TTC549 (cell line): ENCODE measurements around the gene ADAMTSL1.

Experiments
- FAIRE-seq: peaks from 2 replicates; lab custom pipeline; 2012; peaks lifted over from hg19 to GRCh38; lab: Jason Lieb, UNC

Gene ADAMTSL1

DNA sequence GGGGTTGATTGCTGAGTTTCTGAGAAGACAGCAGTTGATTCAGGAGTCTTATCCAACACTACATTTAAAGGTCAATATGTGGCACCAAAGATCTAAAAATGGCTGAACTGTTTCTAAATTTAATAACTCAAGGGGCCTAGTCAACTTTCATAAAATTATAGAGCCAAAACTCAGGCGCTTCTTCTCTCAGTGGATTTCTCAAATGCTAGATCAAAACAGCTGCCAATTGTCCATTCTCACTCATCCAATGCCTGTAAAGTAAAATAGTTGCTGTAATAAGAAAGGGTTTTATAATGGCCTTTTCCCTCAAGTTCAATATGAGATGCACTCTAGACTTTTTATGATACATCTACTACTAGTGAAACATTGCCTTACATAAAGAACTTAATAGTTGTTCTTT, 26.5 kb downstream of the ADAMTSL1 start:
- no peak for FAIRE-seq

- no peak for FAIRE-seq
Observed at GRCh38 chr9:18501949-18502348, 28.0 kb downstream of the ADAMTSL1 start.

DNA sequence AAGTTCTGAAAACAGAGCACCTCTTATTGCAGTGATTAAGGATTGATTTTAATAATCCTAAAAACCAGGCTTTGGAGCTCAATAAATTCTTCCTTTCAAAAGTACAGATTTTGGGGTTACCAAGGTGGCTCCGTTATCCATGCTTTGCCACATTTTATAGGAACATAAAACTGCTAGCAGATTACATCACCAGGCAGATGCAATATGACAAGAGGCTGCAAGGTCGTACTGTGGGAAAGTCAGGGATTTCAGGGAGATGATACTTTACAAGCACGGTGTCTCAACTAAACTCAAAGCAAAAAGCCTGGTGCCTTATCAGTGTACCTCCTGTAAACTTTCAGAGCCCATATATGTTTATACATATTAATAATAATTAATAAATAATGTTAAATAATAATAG, 28.6 kb downstream of the ADAMTSL1 start:
- FAIRE-seq, result no peak

- FAIRE-seq, result no peak
Observed at GRCh38 chr9:18504707-18505106, 30.8 kb downstream of the ADAMTSL1 start.

DNA sequence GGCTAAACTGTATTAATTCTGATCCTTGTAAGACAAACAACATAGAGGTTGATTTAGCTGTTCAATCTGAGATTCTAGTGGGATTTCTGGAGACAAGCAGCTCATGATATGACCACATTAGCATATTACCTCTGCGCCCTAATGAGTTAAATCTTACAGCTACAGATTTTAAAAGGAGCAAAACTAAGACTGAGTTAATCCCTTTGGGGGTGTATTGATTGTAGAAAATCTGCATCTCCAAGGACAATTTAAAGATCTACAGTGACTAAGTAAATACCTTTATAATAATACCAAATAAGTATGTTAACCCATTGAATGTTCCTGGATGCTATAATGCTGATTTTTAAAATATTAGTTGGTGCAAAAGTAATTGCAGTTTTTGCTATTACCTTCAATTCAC, 33.2 kb downstream of the ADAMTSL1 start:
- no peak for FAIRE-seq

GRCh38 chr9:18516514-18516913, 42.6 kb downstream of the ADAMTSL1 start:
- FAIRE-seq, result no peak

GRCh38 chr9:18516965-18517364, 43.0 kb downstream of the ADAMTSL1 start:
- FAIRE-seq, result no peak

DNA sequence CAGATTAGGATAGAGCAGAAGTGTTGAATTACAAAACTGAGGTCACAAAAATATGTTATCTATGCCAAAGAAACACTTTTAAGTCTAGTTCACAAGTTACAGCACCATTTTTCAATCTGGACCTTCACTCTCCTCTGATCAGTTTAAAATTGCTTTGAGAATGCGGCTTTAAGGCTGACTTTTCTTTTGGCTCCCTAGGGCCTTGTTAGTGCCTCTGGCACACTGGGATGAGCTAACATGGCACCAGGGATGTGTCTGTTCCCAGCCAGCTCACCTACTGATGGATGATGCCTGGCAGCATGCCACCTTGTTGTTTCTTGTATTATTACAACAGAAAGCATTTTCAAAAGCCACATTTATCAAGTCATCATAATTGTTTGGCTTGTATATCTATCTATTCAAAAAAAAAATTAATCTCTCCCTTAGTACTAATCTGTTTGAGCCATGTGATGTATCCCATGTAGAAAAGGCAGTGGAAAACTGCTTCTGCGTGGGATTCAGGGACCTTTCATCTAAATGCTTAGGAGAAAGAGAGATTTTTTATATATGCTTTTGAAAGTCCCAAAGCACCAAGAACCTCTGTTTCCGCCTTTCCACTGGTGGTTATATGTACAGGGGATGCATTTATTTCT, 46.6 kb downstream of the ADAMTSL1 start:
- no peak for FAIRE-seq

DNA sequence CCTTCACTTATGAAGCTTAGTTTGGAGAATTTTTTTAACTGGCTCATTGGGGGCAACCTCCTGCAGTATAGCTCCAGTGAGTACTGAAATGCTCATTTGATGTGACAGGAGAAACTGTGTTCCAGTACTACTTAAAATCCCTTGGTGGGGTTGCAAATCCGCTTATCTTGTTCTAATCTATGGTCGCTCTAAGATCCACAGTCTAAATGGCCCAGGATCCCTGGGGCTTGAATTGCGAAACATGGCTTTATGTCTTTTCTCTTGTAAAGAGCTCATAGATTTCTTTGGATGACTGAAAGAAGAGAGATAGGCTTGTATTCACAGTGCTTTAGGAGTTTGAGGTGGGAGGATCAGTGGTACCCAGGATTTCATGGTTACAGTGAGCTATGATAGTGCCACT, 52.7 kb downstream of the ADAMTSL1 start:
- no peak for FAIRE-seq

GRCh38 chr9:18531136-18532065, 57.4 kb downstream of the ADAMTSL1 start:
- no peak for FAIRE-seq

DNA sequence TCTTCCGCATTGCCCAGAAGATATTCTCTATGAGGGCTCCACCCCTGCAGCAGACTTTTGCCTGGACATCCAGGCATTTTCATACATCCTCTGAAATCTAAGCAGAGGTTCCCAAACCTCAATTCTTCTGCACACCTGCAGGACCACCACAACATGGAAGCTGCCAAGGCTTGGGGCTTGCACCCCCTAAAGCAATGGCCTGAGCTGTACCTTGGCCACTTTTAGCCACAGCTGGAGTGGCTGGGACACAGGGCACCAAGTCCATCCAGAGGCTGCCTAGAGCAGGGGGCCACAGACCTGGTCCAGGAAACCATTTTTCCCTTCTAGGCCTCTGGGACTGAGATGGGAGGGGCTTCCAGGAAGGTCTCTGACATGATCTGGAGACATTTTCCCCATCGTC, 60.7 kb downstream of the ADAMTSL1 start:
- no peak for FAIRE-seq

DNA sequence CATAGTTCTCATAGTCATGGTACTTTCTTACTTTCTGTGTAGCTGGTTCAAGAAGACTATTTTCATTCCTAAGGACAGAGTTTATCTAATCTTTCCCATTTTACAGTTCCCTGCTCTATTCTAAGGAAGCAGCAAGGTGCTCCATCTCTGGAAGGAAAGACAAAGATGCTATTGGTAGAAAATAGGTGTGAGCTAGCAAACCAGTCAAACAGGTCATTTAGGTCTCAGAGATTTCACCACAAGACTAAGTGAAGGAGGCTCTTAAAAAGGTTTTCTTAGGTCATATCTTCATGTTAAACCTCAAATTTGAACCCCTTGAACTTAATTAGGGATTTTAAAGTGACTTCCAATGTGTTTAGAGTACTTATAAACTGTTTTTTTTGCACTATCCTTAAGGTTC, 62.6 kb downstream of the ADAMTSL1 start:
- FAIRE-seq, result no peak

DNA sequence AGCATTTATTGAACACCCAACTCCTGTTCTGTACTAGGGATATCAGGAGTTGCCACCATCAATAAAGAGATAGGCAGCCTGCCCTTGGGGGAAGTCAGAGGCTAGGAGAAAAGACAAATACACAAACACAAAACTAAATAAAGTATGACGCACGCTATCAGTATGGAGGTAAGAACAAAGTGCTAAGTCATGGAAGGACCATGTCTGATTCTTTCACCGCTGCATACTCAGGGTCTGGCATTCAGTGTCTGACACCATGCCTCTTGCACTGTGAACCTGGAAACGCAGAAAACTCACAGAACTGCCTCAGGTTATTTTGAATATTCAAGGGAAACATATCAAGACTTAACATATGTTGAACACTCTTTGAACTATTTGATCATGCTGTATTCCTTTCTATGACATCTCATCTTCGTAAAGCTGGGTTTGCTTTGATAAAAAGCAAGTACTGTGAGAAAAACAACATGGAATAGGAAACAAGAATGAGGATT, 65.3 kb downstream of the ADAMTSL1 start:
- no peak for FAIRE-seq

DNA sequence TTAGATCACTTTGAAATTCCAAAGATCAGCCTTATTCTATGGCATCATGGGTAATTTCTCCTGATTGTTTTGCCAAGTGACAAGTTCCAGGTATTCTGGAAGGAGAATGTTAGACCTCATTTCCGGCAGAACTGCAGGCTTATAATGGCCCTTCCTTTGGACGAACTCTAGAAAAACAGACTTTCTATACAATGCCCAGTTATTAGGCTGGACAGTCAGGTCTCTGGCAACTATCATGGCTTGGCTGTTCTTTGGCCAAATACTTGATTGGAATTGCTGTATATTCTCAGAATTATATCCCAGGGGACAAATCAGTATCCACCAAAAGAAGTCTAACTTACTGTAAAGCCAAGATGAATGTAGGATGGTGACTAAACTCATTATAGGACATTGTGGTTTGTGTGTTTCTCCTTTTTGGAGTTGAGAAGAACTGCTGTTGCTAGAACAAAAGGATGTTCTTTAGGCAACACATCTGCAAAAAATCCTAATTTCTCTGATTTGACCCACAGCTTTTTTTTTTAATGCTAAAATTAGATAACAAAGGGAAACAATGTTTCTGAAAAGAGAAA, 69.0 kb downstream of the ADAMTSL1 start:
- FAIRE-seq, result no peak

DNA sequence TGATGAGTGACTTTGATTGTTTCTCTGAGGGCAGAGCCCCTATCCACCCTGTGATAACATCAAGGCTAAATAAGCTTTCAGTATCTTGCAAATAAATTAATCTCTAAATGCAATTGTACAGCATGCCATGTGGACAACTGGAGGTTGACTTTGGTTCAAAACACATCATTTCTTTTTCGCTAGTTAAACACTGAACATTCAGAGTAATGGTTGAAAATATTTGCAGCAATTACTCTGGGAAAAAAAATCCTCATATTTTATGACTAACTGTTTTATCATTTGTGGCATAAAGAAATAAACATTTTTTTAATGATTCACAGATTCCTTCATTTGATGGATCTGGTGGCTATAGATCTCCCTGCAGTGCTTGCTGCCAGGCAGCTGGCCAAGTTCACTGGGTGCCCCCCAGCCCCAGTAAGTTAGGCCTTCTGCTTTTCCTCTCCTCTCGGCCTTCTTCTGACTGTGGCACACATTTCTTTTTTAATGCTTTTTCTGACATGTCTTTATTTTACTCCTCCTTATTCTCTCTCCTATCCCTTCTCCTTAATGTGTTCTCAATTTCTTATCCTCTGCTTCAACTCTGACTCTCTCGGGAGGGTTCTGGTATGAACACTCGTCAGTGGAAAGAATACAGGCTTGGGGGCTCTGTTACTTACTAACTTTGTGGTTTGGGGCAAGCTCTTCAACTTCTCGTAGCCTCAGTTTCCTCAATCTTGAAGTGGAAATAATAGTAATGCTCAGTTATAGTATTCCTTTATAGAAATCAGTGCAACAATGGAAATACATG, 69.6 kb downstream of the ADAMTSL1 start:
- no peak for FAIRE-seq

GRCh38 chr9:18544456-18544855, 70.5 kb downstream of the ADAMTSL1 start:
- no peak for FAIRE-seq

GRCh38 chr9:18545636-18546360, 71.8 kb downstream of the ADAMTSL1 start:
- no peak for FAIRE-seq

GRCh38 chr9:18548456-18548855, 74.5 kb downstream of the ADAMTSL1 start:
- no peak for FAIRE-seq

GRCh38 chr9:18549772-18550171, 75.8 kb downstream of the ADAMTSL1 start:
- FAIRE-seq, result no peak

- FAIRE-seq, result no peak
Observed at GRCh38 chr9:18550286-18550685, 76.3 kb downstream of the ADAMTSL1 start.

DNA sequence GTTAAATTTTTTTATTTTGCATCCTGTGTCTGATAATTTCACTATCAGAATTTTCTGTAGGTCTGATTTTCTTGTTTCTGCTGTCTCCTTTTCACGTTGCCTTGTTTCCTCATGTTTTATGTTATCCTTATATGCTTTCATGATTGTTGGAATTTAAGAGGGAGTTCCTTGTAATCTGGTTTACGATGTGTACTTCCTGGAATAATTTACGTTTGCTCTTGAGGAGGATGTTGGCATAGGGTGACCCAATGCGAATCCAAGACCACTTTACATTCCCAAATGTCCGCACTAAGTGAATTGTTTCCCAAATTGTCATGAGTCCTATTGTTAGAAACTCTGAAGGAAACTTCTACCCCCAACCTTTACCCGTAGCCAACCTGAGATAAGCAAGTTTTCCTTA, 80.3 kb downstream of the ADAMTSL1 start:
- FAIRE-seq, result no peak
